ENCODE results near the gene HSPD1. TPM values are rescaled to one million over a fixed set of nuclear protein-coding genes. Genes with fewer than 3 reads are reported as not detected.

The HSPD1 gene
- total and polyA plus RNA-seq, 2 of the 13 experiments (the other 11 are each of a cell fraction or from before 2014, with no cell fraction given): 685 to 2,610 TPM

DNA sequence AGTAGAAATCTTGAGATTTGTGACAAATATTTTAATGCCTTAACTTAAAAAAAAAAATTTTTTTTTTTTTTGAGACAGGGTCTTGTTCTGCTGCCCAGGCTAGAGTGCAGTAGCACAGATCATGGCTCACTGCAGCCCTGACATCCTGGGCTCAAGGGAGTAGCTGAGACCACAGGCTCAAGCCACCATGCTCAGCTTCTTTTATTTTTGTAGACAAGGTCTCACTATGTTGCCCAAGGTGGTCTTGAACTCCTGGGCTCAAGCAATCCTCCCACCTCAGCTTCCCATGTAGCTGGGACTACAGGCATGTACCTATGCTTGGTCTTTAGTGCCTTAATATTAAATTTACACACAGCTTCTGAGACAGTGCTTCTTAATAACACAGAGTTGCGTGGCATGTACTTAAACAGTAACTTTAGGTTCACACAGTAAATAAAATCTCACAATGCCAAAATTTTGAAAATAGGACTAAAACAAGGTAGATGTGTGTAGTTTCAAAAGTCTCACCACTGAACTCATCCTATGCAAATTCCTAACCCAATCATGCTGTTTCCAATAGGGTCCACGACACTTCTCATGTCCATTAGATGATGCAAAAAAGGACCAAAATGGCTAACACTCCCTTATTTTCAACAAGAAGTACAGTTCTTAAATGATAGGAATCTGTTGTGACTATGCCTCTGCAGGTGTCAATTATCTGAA, 4.1 kb downstream of the HSPD1 start:
- POLR2A ChIA-PET: interaction anchor here (0.8 to 2.6 kb wide), 6 partner anchors 11 to 60 kb away, joined by 4 to 29 read pairs (median 5); partner anchors contain the start of genes COQ10B, MOB4 and SF3B1
- no peak for ATAC-seq
- no peak for DNase-seq (ENCODE audit: low spot score)
- H3K4me1 ChIP-seq (ENCODE audit: insufficient read depth, low read length): peaks cover 74% of the 10 kb centered on the region
- peaks cover 59% of the 10 kb centered on the region for H4K20me1 ChIP-seq (ENCODE audit: insufficient read depth, low read length)
- CTCF ChIA-PET (ENCODE audit: low intra/inter-chr PET ratio, low total read pairs): no interaction called here
- in situ Hi-C loops (cut with HindIII; ENCODE audit: extremely low pct_ligation_motif_present, low pct_unique_long_range_greater_than_20kb): no loop called here
- no peak overlapping the region for H2AFZ ChIP-seq (ENCODE audit: low read length)
- no peaks in the 10 kb centered on the region for H3K9me3 ChIP-seq (ENCODE audit: low read length)
- peak overlapping the region; percentile 99; the same call in 1 of the 2 replicates for H3K9ac ChIP-seq (ENCODE audit: insufficient read depth, low read depth, low read length)
- no peaks in the 10 kb centered on the region; a peak in 1 of 5 replicates for H3K27me3 ChIP-seq (ENCODE audit: control insufficient read depth in 1 of 2, insufficient read depth in 2 of 2, low read length in 2 of 2)
- FAIRE-seq: no peak
- peak overlapping the region; percentile 68 to 96 (median 95); a peak in 5 of 6 replicates for H3K4me3 ChIP-seq (replicated peaks in 1 of 3; ENCODE audit: insufficient read depth in 1 of 3, low read depth in 2 of 3, low read length in 3 of 3)
- no peak overlapping the region for H3K27ac ChIP-seq (ENCODE audit: extremely low read length, insufficient read depth, low read length)
- intact Hi-C loops (cut with micrococcal nuclease; ENCODE audit: unreplicated experiment): no loop called here
- peaks cover 86% of the 10 kb centered on the region for H3K79me2 ChIP-seq (ENCODE audit: insufficient read depth, low read length)
- TF ChIP-seq, protein P1, sequence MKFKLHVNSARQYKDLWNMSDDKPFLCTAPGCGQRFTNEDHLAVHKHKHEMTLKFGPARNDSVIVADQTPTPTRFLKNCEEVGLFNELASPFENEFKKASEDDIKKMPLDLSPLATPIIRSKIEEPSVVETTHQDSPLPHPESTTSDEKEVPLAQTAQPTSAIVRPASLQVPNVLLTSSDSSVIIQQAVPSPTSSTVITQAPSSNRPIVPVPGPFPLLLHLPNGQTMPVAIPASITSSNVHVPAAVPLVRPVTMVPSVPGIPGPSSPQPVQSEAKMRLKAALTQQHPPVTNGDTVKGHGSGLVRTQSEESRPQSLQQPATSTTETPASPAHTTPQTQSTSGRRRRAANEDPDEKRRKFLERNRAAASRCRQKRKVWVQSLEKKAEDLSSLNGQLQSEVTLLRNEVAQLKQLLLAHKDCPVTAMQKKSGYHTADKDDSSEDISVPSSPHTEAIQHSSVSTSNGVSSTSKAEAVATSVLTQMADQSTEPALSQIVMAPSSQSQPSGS (CRISPR knock-in tag; IDR thresholded peaks at IDR 0.05): 0 out of 2 replicates have a peak, but pooled peaks have one; percentile 12
- TF ChIP-seq, protein P2, sequence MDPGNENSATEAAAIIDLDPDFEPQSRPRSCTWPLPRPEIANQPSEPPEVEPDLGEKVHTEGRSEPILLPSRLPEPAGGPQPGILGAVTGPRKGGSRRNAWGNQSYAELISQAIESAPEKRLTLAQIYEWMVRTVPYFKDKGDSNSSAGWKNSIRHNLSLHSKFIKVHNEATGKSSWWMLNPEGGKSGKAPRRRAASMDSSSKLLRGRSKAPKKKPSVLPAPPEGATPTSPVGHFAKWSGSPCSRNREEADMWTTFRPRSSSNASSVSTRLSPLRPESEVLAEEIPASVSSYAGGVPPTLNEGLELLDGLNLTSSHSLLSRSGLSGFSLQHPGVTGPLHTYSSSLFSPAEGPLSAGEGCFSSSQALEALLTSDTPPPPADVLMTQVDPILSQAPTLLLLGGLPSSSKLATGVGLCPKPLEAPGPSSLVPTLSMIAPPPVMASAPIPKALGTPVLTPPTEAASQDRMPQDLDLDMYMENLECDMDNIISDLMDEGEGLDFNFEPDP (CRISPR knock-in tag; conservative IDR thresholded peaks at IDR 0.05): 0 out of 2 replicates have a peak, but pooled peaks have one; percentile 35
- no peak for TF ChIP-seq PRMT3 (CRISPR knock-in tag; IDR thresholded peaks at IDR 0.05; ENCODE audit: borderline replicate concordance, low read depth)
- TF ChIP-seq GATAD2A (CRISPR knock-in tag; IDR thresholded peaks at IDR 0.05): no peak
- peak; percentile 60 for TF ChIP-seq RBFOX2 (IDR thresholded peaks at IDR 0.05; ENCODE audit: low read depth, low read length)
- no peak for TF ChIP-seq ZNF737 (CRISPR knock-in tag; IDR thresholded peaks at IDR 0.05; ENCODE audit: borderline replicate concordance)
- TF ChIP-seq RELA (CRISPR knock-in tag; IDR thresholded peaks at IDR 0.05): no peak
- TF ChIP-seq POLR2A (IDR thresholded peaks at IDR 0.05; ENCODE audit: insufficient read depth in 1 of 2, low read depth in 2 of 2, low read length in 2 of 2): peak; percentile 10 to 38; a peak in 2 of 4 replicates
- TF ChIP-seq, protein P3, sequence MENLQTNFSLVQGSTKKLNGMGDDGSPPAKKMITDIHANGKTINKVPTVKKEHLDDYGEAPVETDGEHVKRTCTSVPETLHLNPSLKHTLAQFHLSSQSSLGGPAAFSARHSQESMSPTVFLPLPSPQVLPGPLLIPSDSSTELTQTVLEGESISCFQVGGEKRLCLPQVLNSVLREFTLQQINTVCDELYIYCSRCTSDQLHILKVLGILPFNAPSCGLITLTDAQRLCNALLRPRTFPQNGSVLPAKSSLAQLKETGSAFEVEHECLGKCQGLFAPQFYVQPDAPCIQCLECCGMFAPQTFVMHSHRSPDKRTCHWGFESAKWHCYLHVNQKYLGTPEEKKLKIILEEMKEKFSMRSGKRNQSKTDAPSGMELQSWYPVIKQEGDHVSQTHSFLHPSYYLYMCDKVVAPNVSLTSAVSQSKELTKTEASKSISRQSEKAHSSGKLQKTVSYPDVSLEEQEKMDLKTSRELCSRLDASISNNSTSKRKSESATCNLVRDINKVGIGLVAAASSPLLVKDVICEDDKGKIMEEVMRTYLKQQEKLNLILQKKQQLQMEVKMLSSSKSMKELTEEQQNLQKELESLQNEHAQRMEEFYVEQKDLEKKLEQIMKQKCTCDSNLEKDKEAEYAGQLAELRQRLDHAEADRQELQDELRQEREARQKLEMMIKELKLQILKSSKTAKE (CRISPR knock-in tag; IDR thresholded peaks at IDR 0.05; ENCODE audit: borderline replicate concordance): no peak
- TF ChIP-seq DNMT3B (CRISPR knock-in tag; conservative IDR thresholded peaks at IDR 0.05): 0 out of 2 replicates have a peak, but pooled peaks have one; percentile 9
- 0 out of 2 replicates have a peak, but pooled peaks have one; percentile 67 for TF ChIP-seq SSRP1 (CRISPR knock-in tag; IDR thresholded peaks at IDR 0.05)
- TF ChIP-seq, protein P4, sequence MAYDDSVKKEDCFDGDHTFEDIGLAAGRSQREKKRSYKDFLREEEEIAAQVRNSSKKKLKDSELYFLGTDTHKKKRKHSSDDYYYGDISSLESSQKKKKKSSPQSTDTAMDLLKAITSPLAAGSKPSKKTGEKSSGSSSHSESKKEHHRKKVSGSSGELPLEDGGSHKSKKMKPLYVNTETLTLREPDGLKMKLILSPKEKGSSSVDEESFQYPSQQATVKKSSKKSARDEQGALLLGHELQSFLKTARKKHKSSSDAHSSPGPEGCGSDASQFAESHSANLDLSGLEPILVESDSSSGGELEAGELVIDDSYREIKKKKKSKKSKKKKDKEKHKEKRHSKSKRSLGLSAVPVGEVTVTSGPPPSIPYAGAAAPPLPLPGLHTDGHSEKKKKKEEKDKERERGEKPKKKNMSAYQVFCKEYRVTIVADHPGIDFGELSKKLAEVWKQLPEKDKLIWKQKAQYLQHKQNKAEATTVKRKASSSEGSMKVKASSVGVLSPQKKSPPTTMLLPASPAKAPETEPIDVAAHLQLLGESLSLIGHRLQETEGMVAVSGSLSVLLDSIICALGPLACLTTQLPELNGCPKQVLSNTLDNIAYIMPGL (CRISPR knock-in tag; IDR thresholded peaks at IDR 0.05; ENCODE audit: borderline replicate concordance in 1 of 2, low read depth in 1 of 2): 0 out of 4 replicates have a peak, but pooled peaks of 1 of the 2 experiments have one; percentile 38
- peak; percentile 52; the same call in 1 of the 2 replicates for TF ChIP-seq POLR2G (IDR thresholded peaks at IDR 0.05; ENCODE audit: low read depth, low read length)
- TF ChIP-seq KAT8 (CRISPR knock-in tag; IDR thresholded peaks at IDR 0.05): 0 out of 2 replicates have a peak, but pooled peaks have one; percentile 13
- peak; percentile 52 for TF ChIP-seq RBM22 (optimal IDR thresholded peaks at IDR 0.05; ENCODE audit: low read length)
- 67% methylated on average over 2 of the region's 2 CpGs for WGBS (ENCODE audit: low lambda C conversion rate)
- peaks cover 29 to 76% of the 10 kb centered on the region in 2 experiments for H3K36me3 ChIP-seq (replicated peaks in 1 of 2; ENCODE audit: control insufficient read depth in 1 of 2, insufficient read depth in 2 of 2, low read length in 2 of 2)
- BruUV-seq (replicated peaks): no TSS peak
- H3K4me2 ChIP-seq (ENCODE audit: low read depth, low read length): peak overlapping the region; percentile 92
